GM18867 (cell line): ENCODE measurements around the gene MAP1A.
A peak's percentile ranks its signal among the peaks of the same experiment; 100 is the strongest.

ENCODE experiments used
- ATAC-seq: cut with Tn5 transposase; IDR thresholded peaks from one replicate; pipeline ENCODE4 v1.9.1; 2021; ENCODE audit warnings: mild to moderate bottlenecking, moderate library complexity; ENCODE audit not compliant: unreplicated experiment

The MAP1A gene

DNA sequence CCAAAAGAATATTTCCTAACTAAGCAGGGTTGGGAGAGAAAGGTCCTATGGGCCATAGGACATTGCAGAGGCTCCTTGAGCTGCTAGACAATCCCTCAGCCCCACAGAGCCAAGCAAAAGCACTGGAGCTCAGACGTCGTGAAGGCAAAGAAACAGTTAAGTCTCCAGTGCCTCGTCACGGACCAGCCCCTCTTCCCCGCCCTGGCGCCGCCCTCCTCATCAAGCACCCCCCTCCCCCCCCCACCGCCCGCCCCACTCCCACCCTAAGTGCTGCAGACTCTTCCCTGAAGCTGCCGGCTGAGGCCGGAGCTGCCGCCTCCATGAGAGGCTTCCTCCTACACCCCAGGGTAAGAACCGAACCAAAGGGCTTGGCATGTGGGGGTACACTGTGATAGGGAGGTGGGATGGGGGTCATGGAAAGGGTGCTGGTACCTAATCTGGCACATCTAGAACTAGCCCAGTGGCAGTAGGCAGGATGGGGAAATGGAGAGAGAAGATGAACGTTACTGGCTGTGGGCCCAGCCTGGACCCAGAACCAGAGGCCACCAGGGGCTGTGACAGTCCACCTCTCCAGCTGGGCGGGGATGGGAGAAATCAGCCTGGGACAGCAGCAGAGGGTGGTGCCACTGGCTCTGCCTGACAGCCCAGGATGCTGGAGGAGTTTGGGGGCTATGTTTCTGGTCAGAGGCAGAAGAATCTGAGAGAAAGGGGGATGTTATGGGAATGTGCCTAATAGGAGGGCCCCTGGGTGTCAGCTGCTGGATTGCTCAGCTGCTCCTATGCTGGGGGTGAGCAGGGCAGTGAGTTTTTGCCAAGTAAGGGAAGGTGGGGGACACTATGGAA, at the start of gene MAP1A:
MAP1A (plus strand) TSS at position 255 of the 843 bp plus-strand sequence. CDS start 3,866 bp downstream, outside the sequence.
- no peak for ATAC-seq

DNA sequence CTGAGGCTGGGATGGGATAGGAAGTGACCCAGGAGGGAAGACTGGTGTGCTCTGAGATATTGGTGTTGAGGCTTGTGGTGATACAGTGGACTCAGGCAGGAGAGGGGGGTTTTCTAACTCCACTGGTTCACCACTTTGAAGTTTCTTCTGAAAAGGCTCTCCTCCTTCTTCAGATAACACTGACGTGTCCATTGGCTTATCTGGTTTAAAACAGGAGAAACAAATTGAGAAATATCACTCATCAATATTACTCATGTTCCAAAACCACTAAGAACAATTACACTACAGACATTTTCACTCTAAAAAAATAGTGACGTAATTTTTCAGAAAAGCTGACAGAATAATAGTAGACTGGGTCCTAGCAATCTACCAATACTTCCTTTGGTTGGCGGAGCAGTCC, 47.5 kb upstream of the MAP1A start:
- ATAC-seq: no peak

GRCh38 chr15:43471975-43472374, 45.4 kb upstream of the MAP1A start:
- ATAC-seq: no peak

DNA sequence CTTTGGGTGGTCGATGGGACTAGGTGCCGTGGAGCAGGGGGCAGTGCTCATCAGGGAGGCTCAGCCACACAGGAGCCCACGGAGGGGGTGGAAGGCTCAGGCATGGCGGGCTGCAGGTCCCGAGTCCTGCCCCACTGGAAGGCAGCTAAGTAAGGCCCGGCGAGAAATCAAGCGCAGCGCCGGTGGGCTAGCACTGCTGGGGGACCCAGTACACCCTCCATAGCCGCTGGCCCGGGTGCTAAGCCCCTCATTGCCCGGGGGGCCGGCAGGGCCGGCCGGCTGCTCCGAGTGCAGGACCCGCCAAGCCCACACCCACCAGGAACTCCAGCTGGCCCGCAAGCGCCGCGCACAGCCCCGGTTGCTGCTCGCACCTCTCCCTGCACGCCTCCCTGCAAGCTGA, 43.5 kb upstream of the MAP1A start:
- no peak for ATAC-seq

GRCh38 chr15:43483297-43484128, 33.9 kb upstream of the MAP1A start:
- ATAC-seq: no peak

GRCh38 chr15:43484455-43484854, 33.0 kb upstream of the MAP1A start:
- ATAC-seq: no peak

- ATAC-seq: no peak
These were observed 30.0 kb upstream of the MAP1A start for GRCh38 chr15:43487271-43487895.

- no peak for ATAC-seq
These were observed 28.6 kb upstream of the MAP1A start for GRCh38 chr15:43488790-43489189.

GRCh38 chr15:43489191-43489590, 28.2 kb upstream of the MAP1A start:
- no peak for ATAC-seq

DNA sequence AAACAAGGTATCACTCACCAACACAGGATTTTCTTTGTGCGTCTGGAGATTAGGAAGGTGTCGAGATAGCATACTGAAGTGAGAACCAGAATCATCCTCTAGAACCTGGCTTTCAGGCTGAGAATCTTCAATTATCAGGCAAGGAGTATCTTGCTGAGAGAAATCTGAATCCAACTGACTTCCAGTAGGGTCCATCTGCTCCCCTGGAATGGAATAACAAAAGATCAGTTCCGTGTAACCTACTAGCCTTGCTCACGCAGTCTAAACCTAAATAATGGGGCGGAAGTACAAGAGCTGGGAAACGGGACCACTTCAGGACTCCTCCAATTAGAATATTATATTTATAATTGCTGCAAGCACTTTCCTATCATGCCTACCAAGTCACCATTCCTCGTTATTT, 25.1 kb upstream of the MAP1A start:
- ATAC-seq: no peak

DNA sequence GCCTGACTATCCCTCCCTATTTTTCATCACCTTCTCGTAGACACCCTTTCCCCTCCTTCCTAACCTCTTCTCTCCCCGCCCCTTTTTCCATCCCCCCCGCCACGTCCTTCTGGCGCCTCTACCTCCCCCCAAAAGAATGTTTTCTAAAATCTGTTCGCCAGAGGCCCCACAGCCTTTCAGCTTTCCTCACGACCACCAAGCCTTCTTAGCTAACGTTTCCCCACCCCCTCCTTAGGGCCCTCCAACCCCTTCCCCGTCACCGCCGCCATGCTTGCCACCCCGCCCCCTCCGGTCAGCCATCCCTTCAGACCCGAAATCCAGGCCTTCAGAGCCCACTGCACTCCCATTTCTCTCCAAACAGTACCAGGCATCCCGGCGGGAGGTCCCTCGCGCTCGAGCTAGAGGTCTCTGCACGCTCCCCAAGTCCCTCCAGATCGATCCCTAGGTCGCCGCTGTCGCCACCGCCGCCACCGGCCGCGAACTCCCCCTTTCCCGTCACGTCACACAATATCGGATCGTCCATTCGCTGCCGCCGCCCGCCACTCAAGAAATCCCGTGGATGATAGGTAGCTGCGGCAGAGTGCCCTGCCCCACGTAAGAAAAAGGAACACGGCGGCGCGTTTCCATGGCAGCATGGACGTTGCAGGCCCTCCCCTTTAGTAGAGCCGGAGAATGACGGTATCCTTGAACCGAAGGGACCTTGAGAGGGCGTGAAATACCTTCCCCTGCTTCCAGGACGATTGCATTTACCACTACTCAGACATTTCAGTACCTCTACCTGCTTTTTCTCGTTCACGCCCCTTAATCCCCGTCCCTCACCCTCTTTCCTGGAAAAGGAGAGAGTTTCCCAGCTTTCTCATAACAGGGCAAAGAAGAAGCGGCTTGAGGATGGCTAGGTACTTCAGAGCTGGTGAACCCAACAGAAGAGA, 24.5 kb upstream of the MAP1A start, which contains the start of gene TP53BP1:
TP53BP1 (minus strand) TSS at position 484 of the 929 bp plus-strand sequence; CDS start at position 371, 113 bp downstream.
- peak; percentile 98 for ATAC-seq

GRCh38 chr15:43493703-43494472, 23.5 kb upstream of the MAP1A start:
- no peak for ATAC-seq

DNA sequence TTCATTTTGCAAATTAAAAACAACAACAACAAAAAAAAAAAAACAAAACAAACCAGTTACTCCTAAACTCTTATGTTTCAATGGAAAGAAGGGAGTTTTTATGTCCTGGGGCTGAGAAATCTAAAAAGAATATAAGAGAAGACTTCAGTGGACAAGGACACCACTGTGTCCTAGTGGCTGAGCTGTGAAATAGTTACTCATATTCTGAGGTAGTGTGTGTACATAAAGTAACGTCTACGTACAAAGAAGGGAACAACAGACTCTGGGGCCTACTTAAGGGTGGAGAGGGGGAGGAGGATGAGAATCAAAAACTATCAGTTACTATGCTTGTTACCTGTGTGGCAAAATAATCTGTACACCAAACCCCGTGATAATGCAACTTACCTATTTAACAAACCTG, 18.4 kb upstream of the MAP1A start:
- ATAC-seq: no peak

GRCh38 chr15:43499635-43500034, 17.8 kb upstream of the MAP1A start:
- no peak for ATAC-seq

DNA sequence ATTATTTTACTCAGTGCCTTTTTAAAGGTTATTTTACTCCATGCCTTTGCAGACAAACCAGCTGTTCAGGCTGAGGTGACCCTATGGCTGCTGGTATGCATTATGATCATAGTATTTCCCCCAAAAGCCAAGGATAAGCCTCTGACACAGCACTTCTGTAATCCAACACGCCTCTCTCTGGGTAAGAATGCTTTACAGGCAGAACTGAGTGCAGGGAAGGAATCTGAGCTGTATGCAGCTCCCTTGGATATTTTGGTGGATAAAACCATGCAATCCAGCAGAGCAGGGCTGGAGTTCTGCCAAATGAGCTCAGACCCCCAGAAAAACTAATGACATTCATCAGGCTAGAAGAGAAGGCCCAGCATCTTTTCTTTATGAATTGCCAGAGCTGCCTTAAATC, 11.7 kb upstream of the MAP1A start:
- no peak for ATAC-seq

DNA sequence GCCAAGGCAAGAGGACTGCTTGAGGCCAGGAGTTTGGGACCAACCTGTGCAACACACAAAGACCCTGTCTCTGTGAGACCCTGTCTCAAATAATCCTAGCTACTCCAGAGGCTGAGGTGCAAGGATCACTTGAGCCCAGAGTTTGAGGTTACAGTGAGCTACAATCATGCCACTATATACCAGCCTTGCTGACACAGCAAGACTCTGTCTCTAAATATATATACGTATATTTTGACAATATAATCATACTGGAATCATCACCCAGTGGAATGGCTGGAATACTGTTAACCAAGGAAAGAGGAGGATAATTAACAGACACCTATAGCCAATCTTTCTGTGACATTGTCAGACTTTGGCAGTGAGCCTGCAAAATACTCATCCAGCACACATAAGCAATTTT, 9.0 kb upstream of the MAP1A start:
- ATAC-seq: no peak

- no peak for ATAC-seq
These were observed 8.3 kb upstream of the MAP1A start for GRCh38 chr15:43508991-43509659.

GRCh38 chr15:43509660-43510199, 7.7 kb upstream of the MAP1A start:
- ATAC-seq: no peak
